Neutrophil (primary cell): ENCODE results near the gene PEMT.

Experiments
- H3K27ac ChIP-seq: fragments of 200-600 bp; sonication (generic); 2 replicates; pipeline ENCODE4 v1.5.1; 2016; ENCODE audit warnings: mild to moderate bottlenecking, moderate library complexity
- H3K27me3 ChIP-seq: fragments of 200-600 bp; sonication (generic); 2 replicates; pipeline ENCODE4 v1.6.0; 2016; ENCODE audit warnings: mild to moderate bottlenecking
- H3K36me3 ChIP-seq: fragments of 200-600 bp; sonication (generic); 2 replicates; pipeline ENCODE4 v1.5.1; 2017
- H3K4me1 ChIP-seq, 2 experiments: fragments of 200-600 bp in 1 of 2; sonication (generic) in 1 of 2; 1 replicate in 1 of 2; 2 replicates in 1 of 2; pipeline versions ENCODE4 v1.5.1 to v1.6.1; 2013 to 2016; ENCODE audit warnings: low read depth in 1 of 2, low read length in 1 of 2, mild to moderate bottlenecking in 1 of 2, moderate library complexity in 1 of 2; ENCODE audit not compliant: control insufficient read depth in 1 of 2, insufficient read depth in 1 of 2
- H3K4me3 ChIP-seq, 2 experiments: fragments of 200-600 bp in 1 of 2; sonication (generic) in 1 of 2; 1 replicate in 1 of 2; 2 replicates in 1 of 2; pipeline ENCODE4 v1.5.1; 2013 to 2016; ENCODE audit warnings: low read depth in 1 of 2, low read length in 1 of 2, mild to moderate bottlenecking in 1 of 2, moderate library complexity in 1 of 2
- H3K9me3 ChIP-seq: fragments of 200-600 bp; sonication (generic); 2 replicates; pipeline ENCODE4 v1.5.1; 2016
- TF ChIP-seq, protein P1 (sequence below): fragments of 200-600 bp; sonication (generic); IDR thresholded peaks from 2 replicates; pipeline ENCODE4 v1.5.1; 2016; ENCODE audit warnings: antibody characterized with exemption

The PEMT gene

DNA sequence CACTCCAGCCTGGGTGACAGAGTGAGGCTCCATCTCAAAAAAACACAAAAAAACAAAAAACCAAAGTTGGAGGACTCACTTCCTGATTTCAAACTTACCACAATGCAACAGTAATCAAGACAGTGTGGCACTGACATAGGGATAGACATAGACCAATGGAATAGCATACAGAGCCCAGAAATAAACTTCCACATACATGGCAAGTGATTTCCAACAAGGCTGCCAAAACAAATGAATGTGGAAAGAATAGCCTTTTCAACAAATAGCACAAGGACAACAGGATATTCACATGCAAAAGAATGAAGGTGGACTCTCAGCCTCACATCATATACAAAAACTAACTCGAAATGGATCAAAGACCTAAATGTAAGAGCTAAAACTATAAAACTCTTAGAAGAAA, 58.5 kb downstream of the PEMT start:
- H3K9me3 ChIP-seq, result no peaks in the 10 kb centered on the region
- no peak overlapping the region for H3K4me3 ChIP-seq
- H3K36me3 ChIP-seq, result no peaks in the 10 kb centered on the region
- no peaks in the 10 kb centered on the region for H3K27me3 ChIP-seq
- no peak overlapping the region for H3K27ac ChIP-seq
- no peaks in the 10 kb centered on the region for H3K4me1 ChIP-seq
- TF ChIP-seq, protein P1, sequence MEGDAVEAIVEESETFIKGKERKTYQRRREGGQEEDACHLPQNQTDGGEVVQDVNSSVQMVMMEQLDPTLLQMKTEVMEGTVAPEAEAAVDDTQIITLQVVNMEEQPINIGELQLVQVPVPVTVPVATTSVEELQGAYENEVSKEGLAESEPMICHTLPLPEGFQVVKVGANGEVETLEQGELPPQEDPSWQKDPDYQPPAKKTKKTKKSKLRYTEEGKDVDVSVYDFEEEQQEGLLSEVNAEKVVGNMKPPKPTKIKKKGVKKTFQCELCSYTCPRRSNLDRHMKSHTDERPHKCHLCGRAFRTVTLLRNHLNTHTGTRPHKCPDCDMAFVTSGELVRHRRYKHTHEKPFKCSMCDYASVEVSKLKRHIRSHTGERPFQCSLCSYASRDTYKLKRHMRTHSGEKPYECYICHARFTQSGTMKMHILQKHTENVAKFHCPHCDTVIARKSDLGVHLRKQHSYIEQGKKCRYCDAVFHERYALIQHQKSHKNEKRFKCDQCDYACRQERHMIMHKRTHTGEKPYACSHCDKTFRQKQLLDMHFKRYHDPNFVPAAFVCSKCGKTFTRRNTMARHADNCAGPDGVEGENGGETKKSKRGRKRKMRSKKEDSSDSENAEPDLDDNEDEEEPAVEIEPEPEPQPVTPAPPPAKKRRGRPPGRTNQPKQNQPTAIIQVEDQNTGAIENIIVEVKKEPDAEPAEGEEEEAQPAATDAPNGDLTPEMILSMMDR, result no peak

DNA sequence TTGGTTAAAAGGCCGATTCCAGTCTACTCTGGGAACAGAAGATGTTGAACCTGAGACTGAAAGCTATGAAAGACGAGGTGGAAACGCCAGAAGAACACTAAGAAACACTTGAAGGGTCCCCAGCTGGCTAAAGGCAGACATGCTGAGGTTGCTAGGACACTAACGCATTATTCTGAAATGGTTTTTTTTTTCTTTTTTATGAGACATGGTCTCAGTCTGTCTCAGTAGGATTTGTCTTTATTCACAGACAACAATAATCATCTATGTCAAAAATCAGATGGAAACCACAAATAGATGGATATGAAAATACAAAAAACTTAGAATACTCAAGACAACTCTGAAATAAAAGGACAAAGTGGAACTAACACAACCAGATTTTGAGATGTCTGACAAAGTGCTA, 60.4 kb downstream of the PEMT start:
- H3K4me3 ChIP-seq, result no peak overlapping the region
- H3K27ac ChIP-seq, result no peak overlapping the region
- no peaks in the 10 kb centered on the region for H3K4me1 ChIP-seq
- no peaks in the 10 kb centered on the region for H3K36me3 ChIP-seq
- H3K9me3 ChIP-seq, result no peaks in the 10 kb centered on the region
- TF ChIP-seq, protein P1, result no peak
- H3K27me3 ChIP-seq, result no peaks in the 10 kb centered on the region

DNA sequence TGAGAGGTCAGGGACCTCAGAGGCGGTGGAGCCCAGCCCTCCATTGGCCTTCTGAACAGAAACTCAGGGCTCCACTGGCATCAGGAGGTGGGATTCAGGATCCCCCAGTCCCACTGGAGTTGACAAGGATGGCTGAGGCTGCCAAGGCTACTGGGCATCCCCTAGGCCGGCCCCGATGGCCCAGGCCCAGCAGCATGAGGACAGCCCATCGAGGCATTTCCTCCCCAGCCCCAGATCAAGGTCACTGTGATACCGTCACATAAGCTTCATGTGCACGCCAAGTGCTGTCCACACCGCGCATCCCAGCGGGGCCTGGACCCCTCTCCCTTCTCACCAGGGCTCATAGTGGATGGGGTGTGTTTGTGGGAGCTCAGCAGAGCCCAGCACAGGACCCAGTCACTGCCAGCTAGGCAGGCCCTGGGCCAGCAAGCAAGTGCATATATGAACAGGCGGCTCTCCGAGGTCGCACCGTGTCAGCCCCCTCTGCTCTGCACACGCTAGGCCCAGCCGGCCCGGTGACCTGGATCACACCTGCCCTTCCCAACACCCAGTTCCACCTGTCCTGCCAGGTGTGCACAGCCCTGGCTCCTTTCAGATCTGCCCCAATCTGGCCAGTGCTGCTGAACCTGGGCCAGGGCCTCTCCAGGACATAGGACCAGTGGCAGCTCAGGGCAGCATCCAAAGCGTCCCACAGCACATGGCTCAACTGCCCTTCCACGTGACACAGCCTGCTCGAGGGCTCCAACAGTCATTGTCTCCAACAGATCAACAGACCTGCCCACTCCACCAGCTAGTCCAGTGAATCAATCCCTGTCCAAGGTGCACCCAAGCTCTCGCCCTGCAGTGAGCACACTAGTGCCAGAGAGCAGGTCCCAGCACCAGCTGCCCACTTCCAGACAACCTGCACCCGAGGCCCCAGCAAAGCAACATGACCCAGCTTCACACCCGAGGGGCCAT, 62.5 kb downstream of the PEMT start:
- TF ChIP-seq, protein P1, result no peak
- Histone ChIP-seq H3K4me1 (no peaks in the 10 kb centered on the region), H3K36me3 (no peaks in the 10 kb centered on the region), H3K4me3 (no peak overlapping the region), H3K27me3 (no peaks in the 10 kb centered on the region), H3K9me3 (no peaks in the 10 kb centered on the region), H3K27ac (no peak overlapping the region)

DNA sequence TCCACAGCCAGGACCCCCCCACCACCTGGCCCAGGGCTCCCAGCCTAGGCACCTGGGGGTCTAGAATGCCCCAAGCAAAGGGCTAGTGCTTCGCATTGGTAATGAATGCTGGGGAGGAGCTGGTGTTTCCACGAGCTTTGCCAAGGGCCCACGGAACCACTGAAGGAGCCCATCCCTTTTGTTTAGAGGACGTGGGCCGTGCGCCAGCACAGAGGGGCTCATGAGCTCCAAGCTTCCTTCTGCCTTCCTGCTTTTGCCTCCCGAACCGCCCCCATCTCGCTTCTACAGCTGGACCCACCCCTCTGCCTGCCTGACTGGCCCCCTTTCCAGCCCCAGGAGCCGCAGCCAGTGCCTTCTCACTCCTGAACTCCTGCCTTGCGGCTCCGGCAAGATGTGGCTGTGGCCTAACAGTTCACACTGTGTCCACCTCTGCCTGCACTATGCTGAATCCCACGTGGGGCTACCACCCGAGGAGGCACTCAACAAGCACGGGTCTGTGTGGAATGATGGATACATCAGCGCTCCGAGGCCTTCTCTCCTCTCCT, 63.5 kb downstream of the PEMT start:
- no peaks in the 10 kb centered on the region for H3K4me1 ChIP-seq
- no peaks in the 10 kb centered on the region for H3K36me3 ChIP-seq
- no peaks in the 10 kb centered on the region for H3K27me3 ChIP-seq
- TF ChIP-seq, protein P1, result no peak
- H3K27ac ChIP-seq, result no peak overlapping the region
- H3K9me3 ChIP-seq, result no peaks in the 10 kb centered on the region
- H3K4me3 ChIP-seq, result no peak overlapping the region

DNA sequence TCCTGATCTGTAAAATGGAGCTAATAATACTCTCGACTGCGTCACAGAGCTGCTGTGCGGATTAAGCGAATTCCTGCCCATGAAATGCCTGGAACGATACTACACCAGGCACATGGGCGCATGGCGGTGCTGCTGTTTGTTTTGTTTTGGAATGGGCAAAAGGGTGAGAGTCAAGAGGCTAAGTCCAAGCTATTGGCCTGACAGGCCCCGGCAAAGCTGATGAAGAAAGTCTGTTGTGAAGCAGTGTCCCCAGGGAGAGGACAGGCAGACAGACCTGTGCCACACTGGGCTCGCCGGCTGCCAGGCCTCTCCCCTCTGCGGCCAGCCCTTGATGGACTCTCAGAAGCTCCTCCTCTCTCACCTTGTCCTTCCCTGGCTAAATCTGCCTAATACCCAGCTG, 64.0 kb downstream of the PEMT start:
- H3K4me3 ChIP-seq, result no peak overlapping the region
- TF ChIP-seq, protein P1, result no peak
- no peaks in the 10 kb centered on the region for H3K4me1 ChIP-seq
- H3K27me3 ChIP-seq, result no peaks in the 10 kb centered on the region
- H3K36me3 ChIP-seq, result no peaks in the 10 kb centered on the region
- no peaks in the 10 kb centered on the region for H3K9me3 ChIP-seq
- no peak overlapping the region for H3K27ac ChIP-seq
